ENCODE data around the gene DDX60. TPM values are rescaled to one million over a fixed set of nuclear protein-coding genes. Genes with fewer than 3 reads are reported as not detected.

DDX60 gene
- 10 to 100 TPM in 1 of 2 donors, 1 to 10 TPM in 1; 9.1 to 19.2 TPM for total RNA-seq

- H3K9me3 ChIP-seq: no peaks in the 10 kb centered on the region
- H3K36me3 ChIP-seq: no peaks in the 10 kb centered on the region
Measured at GRCh38 chr4:168318266-168318895, at the start of gene DDX60. Gene DDX60, minus strand, starts transcription at chr4:168318752. Its CDS starts 7,493 bp downstream, at chr4:168311259.

GRCh38 chr4:168367065-168367464, 48.5 kb upstream of the DDX60 start:
- TF ChIP-seq POLR2A (IDR thresholded peaks at IDR 0.05) (no peak), CTCF (IDR thresholded peaks at IDR 0.05) (no peak), POLR2AphosphoS5 (IDR thresholded peaks at IDR 0.05) (no peak)
- H3K36me3 ChIP-seq: no peaks in the 10 kb centered on the region
- H3K4me1 ChIP-seq (replicated peaks): no peaks in the 10 kb centered on the region
- intact Hi-C loops (cut with DNase I): no loop called here
- H3K9me3 ChIP-seq: no peaks in the 10 kb centered on the region
- no peak for DNase-seq (ENCODE audit: low spot score)
- H3K27ac ChIP-seq: no peak overlapping the region
- H3K27me3 ChIP-seq (replicated peaks; ENCODE audit: insufficient read depth): no peaks in the 10 kb centered on the region
- 90% methylated on average over 3 of the region's 3 CpGs for WGBS
- H3K4me3 ChIP-seq: no peak overlapping the region

More at GRCh38 chr4:168318266-168318895, at the start of gene DDX60:
- H3K27me3 ChIP-seq (replicated peaks; ENCODE audit: insufficient read depth): no peaks in the 10 kb centered on the region
- intact Hi-C loops (cut with DNase I): loop anchor here (2.0 kb wide), 1 partner anchor 162 kb away; the partner anchor contains the start of gene DDX60L
- H3K4me1 ChIP-seq (replicated peaks): no peaks in the 10 kb centered on the region
- peak within 1 kb of the TSS; percentile 96 to 99 for H3K27ac ChIP-seq
- H3K4me3 ChIP-seq: peak within 1 kb of the TSS; percentile 56 to 84
- TF ChIP-seq POLR2A (IDR thresholded peaks at IDR 0.05) (no peak), POLR2AphosphoS5 (IDR thresholded peaks at IDR 0.05) (peak; percentile 78), CTCF (IDR thresholded peaks at IDR 0.05) (peak in 3 of 4 experiments; percentile 21 to 53 (median 38))
- DNase-seq (ENCODE audit: low spot score): peak; percentile 83
- under 1% methylated on average over 30 of the region's 38 CpGs for WGBS

- 66% methylated on average over 4 of the region's 4 CpGs for WGBS
- Histone ChIP-seq H3K36me3 (no peaks in the 10 kb centered on the region), H3K27me3 (replicated peaks; ENCODE audit: insufficient read depth) (no peaks in the 10 kb centered on the region), H3K4me1 (replicated peaks) (no peaks in the 10 kb centered on the region), H3K4me3 (no peak overlapping the region), H3K9me3 (no peaks in the 10 kb centered on the region), H3K27ac (no peak overlapping the region)
- intact Hi-C loops (cut with DNase I): no loop called here
- DNase-seq (ENCODE audit: low spot score): no peak
- TF ChIP-seq CTCF (IDR thresholded peaks at IDR 0.05) (no peak), POLR2A (IDR thresholded peaks at IDR 0.05) (no peak), POLR2AphosphoS5 (IDR thresholded peaks at IDR 0.05) (no peak)
Measured at GRCh38 chr4:168362025-168362401, 43.5 kb upstream of the DDX60 start.

GRCh38 chr4:168361365-168362024, 42.9 kb upstream of the DDX60 start:
- intact Hi-C loops (cut with DNase I): no loop called here
- no peak for TF ChIP-seq CTCF (IDR thresholded peaks at IDR 0.05)
- TF ChIP-seq POLR2AphosphoS5 (IDR thresholded peaks at IDR 0.05): no peak
- TF ChIP-seq POLR2A (IDR thresholded peaks at IDR 0.05): no peak
- 87% methylated on average over 2 of the region's 2 CpGs for WGBS
- Histone ChIP-seq H3K4me3 (no peak overlapping the region), H3K9me3 (no peaks in the 10 kb centered on the region), H3K27ac (no peak overlapping the region), H3K27me3 (replicated peaks; ENCODE audit: insufficient read depth) (no peaks in the 10 kb centered on the region), H3K36me3 (no peaks in the 10 kb centered on the region), H3K4me1 (replicated peaks) (no peaks in the 10 kb centered on the region)
- no peak for DNase-seq (ENCODE audit: low spot score)
